ENCODE results near the gene CAPN13.

DNA sequence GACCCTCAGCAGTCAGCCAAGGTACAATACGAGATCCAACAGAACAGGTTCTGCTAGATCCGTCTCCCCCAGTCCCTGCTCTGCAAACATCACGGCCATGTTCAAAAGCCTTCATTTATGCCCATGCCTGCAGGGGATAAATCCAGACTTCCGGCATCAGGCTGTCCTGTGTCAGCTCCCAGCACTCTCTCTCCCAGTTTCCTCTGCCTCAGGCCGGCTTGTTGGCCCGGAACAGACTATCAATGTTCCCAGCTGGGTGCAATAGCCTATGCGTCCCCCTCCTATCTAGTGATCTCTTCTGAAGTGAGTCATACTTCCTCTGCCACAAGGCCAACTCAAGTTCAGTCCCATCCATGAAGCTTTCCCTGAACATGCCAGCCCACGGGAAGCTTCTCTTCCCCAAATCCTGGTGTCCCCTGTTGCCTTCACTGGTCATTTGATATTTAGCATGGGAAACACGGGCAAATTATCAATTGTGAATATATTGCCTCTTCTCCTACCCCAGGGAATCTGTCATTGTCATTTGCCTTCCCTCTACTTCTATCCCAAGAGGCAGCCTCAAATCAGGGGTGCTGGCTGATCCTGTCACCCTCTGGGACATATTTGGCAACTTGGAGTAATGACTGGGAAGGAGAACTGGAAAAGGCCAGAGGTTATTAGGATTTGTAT, 51.1 kb downstream of the CAPN13 start:
- TF ChIP-seq, protein P1, sequence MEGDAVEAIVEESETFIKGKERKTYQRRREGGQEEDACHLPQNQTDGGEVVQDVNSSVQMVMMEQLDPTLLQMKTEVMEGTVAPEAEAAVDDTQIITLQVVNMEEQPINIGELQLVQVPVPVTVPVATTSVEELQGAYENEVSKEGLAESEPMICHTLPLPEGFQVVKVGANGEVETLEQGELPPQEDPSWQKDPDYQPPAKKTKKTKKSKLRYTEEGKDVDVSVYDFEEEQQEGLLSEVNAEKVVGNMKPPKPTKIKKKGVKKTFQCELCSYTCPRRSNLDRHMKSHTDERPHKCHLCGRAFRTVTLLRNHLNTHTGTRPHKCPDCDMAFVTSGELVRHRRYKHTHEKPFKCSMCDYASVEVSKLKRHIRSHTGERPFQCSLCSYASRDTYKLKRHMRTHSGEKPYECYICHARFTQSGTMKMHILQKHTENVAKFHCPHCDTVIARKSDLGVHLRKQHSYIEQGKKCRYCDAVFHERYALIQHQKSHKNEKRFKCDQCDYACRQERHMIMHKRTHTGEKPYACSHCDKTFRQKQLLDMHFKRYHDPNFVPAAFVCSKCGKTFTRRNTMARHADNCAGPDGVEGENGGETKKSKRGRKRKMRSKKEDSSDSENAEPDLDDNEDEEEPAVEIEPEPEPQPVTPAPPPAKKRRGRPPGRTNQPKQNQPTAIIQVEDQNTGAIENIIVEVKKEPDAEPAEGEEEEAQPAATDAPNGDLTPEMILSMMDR (IDR thresholded peaks at IDR 0.05; ENCODE audit: borderline replicate concordance, extremely low read depth, low read length, poor library complexity, severe bottlenecking) = no peak
- TF ChIP-seq EZH2 (IDR thresholded peaks at IDR 0.05; ENCODE audit: borderline replicate concordance, low read depth, low read length, severe bottlenecking) = no peak
